LoVo (cell line): ENCODE data around the gene ARVCF.

Experiments
- DNase-seq: peaks from one replicate; pipeline ENCODE4 v3.0.0-alpha.2; 2016; ENCODE audit warnings: low spot score

The ARVCF gene

GRCh38 chr22:19972652-19973550 is 43.7 kb downstream of the ARVCF start:
- DNase-seq, result no peak

DNA sequence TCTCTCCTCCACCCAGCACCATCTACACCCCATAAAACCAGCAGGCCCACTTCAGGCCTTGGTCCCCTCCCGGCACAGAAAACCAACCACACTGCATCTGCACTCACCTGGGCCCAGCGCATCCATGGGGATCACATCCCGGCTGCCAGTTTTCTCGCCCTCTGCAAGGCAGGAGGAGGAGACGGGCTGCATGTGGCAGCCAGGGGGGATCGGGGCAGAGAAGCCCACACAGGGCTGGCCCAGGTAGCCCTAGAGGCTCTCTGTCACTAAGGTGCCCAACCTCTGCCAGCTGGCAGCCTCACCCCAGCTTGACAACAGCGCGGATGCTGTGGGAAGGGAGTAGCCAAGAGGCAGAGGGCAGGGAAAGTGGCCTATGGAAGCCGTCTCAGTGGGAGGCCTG is 44.4 kb downstream of the ARVCF start:
- DNase-seq, result no peak

- no peak for DNase-seq
These were observed 45.1 kb downstream of the ARVCF start for GRCh38 chr22:19971276-19972124.

DNA sequence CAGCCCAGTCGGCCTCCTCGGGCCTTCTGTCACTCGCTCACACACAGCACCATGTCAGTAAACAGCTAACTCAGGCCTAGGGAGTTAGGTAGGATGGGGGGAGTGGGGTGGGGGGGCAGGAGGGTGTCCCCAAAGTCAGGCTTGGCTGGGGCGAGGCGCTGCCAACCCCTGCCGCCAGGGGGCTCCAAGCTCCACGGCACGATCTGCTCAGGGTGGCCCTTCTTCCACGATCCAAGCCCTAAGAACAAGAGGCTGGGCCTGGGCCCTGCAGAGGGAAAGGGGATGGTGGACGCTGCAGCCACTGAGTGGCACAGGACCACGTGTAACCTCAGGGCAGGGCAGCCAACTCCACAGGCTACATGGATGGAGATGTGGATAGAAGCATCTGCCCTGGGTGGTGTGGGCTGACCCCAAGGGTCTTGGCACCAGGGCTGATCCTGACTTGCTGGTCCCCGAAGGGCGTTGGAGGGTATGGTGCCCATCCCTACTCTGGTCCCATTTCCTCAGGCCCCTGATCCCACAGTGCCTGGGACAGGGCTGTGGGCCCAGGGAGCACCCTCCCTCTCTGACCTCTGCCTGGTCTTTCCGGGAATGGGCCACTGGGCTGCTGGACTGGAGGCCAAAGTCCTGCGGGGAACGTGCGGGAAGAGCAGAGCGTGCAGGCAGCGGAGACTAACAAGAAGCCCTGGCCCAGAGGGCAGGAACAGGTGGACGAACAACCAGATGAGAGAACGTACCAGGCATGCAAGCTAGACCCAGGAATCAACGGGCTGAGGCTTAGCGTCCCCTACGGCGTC is 45.9 kb downstream of the ARVCF start:
- DNase-seq, result peak; percentile 33

- no peak for DNase-seq
These were observed 46.6 kb downstream of the ARVCF start for GRCh38 chr22:19970031-19970478.

DNA sequence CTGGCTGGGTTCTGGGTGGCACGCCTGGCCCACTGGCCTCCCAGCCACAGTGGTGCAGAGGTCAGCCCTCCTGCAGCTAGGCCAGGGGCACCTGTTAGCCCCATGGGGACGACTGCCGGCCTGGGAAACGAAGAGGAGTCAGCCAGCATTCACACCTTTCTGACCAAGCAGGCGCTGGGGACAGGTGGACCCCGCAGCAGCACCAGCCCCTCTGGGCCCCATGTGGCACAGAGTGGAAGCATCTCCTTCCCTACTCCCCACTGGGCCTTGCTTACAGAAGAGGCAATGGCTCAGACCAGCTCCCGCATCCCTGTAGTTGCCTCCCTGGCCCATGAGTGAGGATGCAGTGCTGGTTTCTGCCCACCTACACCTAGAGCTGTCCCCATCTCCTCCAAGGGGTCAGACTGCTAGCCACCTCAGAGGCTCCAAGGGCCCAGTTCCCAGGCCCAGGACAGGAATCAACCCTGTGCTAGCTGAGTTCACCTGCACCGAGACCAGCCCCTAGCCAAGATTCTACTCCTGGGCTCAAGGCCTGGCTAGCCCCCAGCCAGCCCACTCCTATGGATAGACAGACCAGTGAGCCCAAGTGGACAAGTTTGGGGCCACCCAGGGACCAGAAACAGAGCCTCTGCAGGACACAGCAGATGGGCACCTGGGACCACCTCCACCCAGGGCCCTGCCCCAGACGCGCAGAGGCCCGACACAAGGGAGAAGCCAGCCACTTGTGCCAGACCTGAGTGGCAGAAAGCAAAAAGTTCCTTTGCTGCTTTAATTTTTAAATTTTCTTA is 47.3 kb downstream of the ARVCF start:
- no peak for DNase-seq

DNA sequence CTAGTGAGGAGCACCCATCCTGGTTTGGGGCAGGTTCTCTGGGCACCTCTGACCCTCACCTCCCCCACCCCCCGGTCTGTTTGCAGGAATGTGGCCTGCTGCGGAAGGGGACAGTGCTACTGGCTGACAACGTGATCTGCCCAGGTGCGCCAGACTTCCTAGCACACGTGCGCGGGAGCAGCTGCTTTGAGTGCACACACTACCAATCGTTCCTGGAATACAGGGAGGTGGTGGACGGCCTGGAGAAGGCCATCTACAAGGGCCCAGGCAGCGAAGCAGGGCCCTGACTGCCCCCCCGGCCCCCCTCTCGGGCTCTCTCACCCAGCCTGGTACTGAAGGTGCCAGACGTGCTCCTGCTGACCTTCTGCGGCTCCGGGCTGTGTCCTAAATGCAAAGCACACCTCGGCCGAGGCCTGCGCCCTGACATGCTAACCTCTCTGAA is 48.2 kb downstream of the ARVCF start:
- DNase-seq, result no peak

GRCh38 chr22:19967850-19968449 is 48.7 kb downstream of the ARVCF start:
- DNase-seq, result no peak

GRCh38 chr22:19966908-19967750 is 49.5 kb downstream of the ARVCF start:
- DNase-seq, result no peak

DNA sequence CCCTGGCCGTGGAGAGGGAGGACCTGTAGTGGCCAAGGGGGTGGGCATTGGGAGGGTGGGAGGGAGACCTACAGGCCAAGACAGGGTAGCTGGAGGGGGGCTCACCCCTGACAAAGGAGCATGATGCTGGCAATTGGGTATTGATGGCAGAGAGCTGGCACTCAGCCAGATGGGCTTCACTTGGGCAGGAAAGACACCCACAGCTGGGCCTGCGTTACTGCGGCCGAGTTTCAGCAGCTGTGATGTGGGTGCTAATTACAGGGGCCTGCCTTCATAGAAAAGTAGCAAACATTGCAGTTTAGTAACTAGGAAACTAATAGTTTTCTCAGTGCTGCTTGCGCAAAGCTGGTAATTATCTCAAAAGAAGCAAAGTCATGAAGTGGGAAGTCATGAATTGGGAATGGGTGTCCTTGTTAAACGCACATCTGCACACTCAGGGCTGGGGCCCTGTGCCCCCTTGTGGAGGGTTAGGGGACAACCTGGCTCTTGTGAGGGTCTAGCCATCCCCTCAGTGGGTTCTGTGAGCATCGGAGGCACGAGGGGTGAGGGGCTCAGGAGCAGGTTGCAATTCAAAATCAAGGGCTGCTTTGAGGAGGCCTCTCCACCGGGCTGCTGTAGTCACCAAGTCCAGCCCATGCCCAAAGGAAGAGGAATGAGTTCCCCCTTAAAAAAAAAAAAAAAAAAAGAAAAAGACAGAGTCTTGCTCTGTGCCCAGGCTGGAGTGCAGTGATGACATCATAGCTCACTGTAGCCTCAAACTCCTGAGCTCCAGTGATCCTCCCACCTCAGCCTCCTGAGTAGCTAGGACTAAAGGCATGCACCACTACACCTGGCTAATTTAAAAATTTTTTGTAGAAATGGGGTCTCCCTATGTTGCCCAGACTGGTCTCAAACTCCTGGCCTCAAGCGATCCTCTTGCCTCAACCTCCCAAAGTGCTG is 50.6 kb downstream of the ARVCF start:
- no peak for DNase-seq

- no peak for DNase-seq
These were observed 51.8 kb downstream of the ARVCF start for GRCh38 chr22:19964701-19965386.

DNA sequence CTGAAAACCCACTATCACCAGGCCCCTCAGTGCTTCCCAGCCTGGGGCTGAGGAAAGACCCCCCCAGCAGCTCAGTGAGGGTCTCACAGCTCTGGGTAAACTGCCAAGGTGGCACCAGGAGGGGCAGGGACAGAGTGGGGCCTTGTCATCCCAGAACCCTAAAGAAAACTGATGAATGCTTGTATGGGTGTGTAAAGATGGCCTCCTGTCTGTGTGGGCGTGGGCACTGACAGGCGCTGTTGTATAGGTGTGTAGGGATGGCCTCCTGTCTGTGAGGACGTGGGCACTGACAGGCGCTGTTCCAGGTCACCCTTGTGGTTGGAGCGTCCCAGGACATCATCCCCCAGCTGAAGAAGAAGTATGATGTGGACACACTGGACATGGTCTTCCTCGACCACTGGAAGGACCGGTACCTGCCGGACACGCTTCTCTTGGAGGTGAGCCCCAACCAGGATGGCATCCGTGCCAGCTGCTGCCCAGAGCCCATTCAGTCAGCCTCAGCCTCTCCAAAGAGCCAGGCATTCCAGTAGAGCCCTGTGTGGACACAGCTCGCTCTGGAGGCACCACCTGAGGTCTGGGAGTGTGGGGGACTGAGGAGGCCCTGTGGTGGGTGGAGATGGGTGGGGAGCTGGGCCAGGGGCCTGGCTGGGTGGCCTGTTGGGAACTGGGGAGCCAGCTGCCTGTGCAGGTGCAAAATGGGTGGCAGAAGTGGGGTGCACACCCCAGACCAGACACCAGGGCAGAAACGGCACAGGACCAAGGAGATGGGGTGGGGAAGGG is 52.6 kb downstream of the ARVCF start:
- no peak for DNase-seq

DNA sequence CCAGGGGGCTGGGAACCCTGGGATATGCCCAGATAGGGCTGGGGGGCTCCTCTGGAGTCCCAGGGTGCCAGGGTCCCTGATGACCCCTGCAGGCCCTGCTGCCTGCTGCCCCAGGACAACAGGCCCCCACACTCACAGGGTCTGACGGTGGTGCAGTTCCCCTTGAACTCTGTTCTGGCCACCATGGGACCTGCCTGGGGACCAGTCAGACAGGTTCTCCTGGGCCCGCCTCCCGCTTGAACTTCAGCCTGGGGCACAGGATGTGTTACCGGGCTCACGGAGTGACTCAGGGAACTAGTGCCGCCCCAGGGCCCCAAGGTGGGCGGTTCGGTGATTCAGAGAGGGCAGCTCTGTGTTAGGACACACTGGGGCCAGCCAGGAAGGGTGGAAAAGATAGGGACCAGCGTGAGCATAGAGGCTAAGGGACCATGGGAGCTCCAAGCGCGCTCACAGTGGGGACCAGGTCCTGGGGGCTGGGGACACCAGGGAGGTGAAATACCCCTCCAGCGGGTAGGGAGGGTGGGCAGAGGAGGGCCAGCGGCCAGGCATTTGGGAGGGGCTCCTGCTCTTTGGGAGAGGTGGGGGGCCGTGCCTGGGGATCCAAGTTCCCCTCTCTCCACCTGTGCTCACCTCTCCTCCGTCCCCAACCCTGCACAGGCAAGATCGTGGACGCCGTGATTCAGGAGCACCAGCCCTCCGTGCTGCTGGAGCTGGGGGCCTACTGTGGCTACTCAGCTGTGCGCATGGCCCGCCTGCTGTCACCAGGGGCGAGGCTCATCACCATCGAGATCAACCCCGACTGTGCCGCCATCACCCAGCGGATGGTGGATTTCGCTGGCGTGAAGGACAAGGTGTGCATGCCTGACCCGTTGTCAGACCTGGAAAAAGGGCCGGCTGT is 53.5 kb downstream of the ARVCF start:
- DNase-seq, result peak; percentile 74

DNA sequence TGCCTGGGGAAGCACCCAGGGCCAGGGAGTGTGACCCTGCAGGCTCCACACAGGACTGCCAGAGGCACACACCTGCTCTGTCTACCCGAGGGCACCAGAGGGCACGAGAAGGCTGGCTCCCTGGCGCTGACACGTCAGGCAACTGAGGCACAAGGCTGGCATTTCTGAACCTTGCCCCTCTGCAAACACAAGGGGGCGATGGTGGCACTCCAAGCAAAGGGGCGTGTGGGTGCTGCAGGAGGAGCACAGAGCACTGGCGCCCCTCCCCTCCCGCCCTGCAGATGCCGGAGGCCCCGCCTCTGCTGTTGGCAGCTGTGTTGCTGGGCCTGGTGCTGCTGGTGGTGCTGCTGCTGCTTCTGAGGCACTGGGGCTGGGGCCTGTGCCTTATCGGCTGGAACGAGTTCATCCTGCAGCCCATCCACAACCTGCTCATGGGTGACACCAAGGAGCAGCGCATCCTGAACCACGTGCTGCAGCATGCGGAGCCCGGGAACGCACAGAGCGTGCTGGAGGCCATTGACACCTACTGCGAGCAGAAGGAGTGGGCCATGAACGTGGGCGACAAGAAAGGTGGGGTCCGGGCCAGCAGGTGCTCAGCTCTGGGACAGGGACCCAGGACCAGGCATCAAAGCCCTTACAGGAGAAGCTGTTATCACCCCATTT is 54.2 kb downstream of the ARVCF start:
- DNase-seq, result peak; percentile 41

DNA sequence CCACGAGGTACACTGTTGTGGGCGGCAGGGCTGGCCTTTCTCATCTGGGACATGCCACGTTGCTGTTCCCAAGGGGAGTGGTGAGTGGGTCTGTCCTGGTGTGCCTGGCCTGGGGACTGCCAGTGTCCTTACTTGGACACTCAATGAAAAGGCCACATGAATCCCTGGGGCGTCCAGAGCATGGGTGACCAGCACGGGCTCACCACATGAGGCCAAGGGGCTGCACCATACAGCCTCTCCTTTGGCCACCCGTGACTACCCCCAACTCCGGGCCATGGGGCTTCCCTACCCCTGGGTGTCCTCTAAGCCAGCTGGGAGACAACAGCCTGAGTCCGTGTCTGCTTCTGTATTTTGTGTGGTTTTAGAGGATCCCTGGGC is 54.8 kb downstream of the ARVCF start:
- DNase-seq, result no peak

GRCh38 chr22:19961201-19961580 is 55.4 kb downstream of the ARVCF start:
- no peak for DNase-seq
